ENCODE measurements around the gene PLCL1.

- TF ChIP-seq, protein P1, sequence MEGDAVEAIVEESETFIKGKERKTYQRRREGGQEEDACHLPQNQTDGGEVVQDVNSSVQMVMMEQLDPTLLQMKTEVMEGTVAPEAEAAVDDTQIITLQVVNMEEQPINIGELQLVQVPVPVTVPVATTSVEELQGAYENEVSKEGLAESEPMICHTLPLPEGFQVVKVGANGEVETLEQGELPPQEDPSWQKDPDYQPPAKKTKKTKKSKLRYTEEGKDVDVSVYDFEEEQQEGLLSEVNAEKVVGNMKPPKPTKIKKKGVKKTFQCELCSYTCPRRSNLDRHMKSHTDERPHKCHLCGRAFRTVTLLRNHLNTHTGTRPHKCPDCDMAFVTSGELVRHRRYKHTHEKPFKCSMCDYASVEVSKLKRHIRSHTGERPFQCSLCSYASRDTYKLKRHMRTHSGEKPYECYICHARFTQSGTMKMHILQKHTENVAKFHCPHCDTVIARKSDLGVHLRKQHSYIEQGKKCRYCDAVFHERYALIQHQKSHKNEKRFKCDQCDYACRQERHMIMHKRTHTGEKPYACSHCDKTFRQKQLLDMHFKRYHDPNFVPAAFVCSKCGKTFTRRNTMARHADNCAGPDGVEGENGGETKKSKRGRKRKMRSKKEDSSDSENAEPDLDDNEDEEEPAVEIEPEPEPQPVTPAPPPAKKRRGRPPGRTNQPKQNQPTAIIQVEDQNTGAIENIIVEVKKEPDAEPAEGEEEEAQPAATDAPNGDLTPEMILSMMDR (IDR thresholded peaks at IDR 0.05): no peak
- no peak for TF ChIP-seq POLR2A (IDR thresholded peaks at IDR 0.05)
Observed at GRCh38 chr2:197827618-197828017, 23.2 kb downstream of the PLCL1 start.
